HFFc6 (cell line): ENCODE results near the gene ADGRE3. TPM values are rescaled to one million over a fixed set of nuclear protein-coding genes. Genes with fewer than 3 reads are reported as not detected.
"Not testable (repeated sequence)": the region's sequence is repeated elsewhere in the genome, so short reads cannot be mapped to it uniquely, and the experiment has no call there.

Source experiments
- DNase-seq: peaks from one replicate; pipeline ENCODE4 v3.0.0-alpha.2; 2018
- H3K27ac Mint-ChIP-seq: 2 replicates; pipeline ENCODE4 v1.8.0; 2020; ENCODE audit warnings: mild to moderate bottlenecking, mixed read lengths
- H3K27me3 Mint-ChIP-seq: 2 replicates; pipeline ENCODE4 v1.8.0; 2021; ENCODE audit warnings: mild to moderate bottlenecking, moderate library complexity, mixed read lengths; ENCODE audit not compliant: insufficient read depth
- H3K36me3 Mint-ChIP-seq: 2 replicates; pipeline ENCODE4 v1.8.0; 2021; ENCODE audit warnings: low read depth, mixed read lengths
- H3K4me1 Mint-ChIP-seq: 2 replicates; pipeline ENCODE4 v1.8.0; 2020; ENCODE audit warnings: low read depth, mixed read lengths
- H3K4me3 Mint-ChIP-seq: 2 replicates; pipeline ENCODE4 v1.8.0; 2020; ENCODE audit warnings: mild to moderate bottlenecking, moderate library complexity, mixed read lengths
- H3K9me3 Mint-ChIP-seq: 2 replicates; pipeline ENCODE4 v1.8.0; 2020; ENCODE audit warnings: mild to moderate bottlenecking, mixed read lengths
- total RNA-seq, 6 experiments: library from RNA; stranded (reverse); fragmentation: NEBNext Ultra II Directional; extraction: Animal tissue kit (Norgen Biotek cat#: 25700); gene quantifications; 2 replicates in 1 of 6; 3 replicates in 5 of 6; pipeline ENCODE4 v1.2.3, GENCODE V29; 2021
- TF ChIP-seq, protein P1 (sequence below): fragments of 200-600 bp; sonication (generic); IDR thresholded peaks from 2 replicates; pipeline ENCODE4 v1.5.0; 2021; ENCODE audit warnings: antibody characterized with exemption, mild to moderate bottlenecking

The ADGRE3 gene
- total RNA-seq, 6 experiments from 2014 or later = not detected

DNA sequence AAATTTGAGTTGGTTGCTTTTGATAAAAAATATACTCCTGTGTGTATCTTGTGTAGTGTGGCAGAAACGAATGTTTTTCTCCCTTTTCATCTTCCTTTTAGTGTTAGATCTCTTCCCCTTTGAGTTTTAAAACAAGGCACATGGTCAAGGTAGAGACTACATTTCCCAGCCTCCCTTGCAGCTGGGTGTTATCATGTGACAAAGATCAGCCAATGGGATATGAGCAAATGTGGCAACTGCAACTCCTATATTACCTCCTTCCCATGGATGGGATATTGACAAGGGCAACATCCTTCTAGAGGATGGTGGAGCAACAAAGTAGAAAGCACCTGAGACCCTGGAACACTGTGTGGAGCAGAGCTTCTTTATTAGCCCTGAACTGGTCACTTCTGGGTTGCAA is 42.4 kb downstream of the ADGRE3 start:
- TF ChIP-seq, protein P1, sequence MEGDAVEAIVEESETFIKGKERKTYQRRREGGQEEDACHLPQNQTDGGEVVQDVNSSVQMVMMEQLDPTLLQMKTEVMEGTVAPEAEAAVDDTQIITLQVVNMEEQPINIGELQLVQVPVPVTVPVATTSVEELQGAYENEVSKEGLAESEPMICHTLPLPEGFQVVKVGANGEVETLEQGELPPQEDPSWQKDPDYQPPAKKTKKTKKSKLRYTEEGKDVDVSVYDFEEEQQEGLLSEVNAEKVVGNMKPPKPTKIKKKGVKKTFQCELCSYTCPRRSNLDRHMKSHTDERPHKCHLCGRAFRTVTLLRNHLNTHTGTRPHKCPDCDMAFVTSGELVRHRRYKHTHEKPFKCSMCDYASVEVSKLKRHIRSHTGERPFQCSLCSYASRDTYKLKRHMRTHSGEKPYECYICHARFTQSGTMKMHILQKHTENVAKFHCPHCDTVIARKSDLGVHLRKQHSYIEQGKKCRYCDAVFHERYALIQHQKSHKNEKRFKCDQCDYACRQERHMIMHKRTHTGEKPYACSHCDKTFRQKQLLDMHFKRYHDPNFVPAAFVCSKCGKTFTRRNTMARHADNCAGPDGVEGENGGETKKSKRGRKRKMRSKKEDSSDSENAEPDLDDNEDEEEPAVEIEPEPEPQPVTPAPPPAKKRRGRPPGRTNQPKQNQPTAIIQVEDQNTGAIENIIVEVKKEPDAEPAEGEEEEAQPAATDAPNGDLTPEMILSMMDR = no peak
- no peak overlapping the region for H3K4me3 Mint-ChIP-seq
- no peaks in the 10 kb centered on the region for H3K4me1 Mint-ChIP-seq
- H3K36me3 Mint-ChIP-seq = no peaks in the 10 kb centered on the region
- no peak overlapping the region for H3K27ac Mint-ChIP-seq
- peak; percentile 6 for DNase-seq
- no peaks in the 10 kb centered on the region; the same call in 1 of the 2 replicates for H3K9me3 Mint-ChIP-seq
- no peaks in the 10 kb centered on the region; the same call in 1 of the 2 replicates for H3K27me3 Mint-ChIP-seq

DNA sequence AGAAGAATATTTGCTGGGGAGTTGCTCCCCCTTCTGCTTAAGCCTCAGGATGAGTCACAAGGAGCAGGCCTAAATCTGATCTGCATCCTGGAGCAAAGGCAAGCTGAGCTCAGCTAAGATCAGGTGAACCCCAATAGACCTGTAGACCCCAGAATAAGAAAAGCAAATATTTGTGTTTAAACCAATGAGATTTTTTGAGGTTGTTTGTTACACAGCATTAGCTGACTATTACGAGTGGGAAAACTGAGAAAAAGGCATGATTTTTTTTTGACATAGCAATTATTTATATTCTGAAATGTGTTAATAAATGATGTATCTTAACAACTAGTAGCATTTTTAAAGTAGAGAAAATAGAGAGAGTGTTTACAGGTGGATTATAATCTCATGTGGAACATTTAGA is 45.1 kb downstream of the ADGRE3 start:
- Mint-ChIP-seq H3K9me3 (no peaks in the 10 kb centered on the region), H3K27me3 (no peaks in the 10 kb centered on the region; the same call in 1 of the 2 replicates), H3K4me1 (no peaks in the 10 kb centered on the region), H3K4me3 (no peak overlapping the region), H3K36me3 (no peaks in the 10 kb centered on the region), H3K27ac (no peak overlapping the region)
- TF ChIP-seq, protein P1 = no peak
- no peak for DNase-seq

DNA sequence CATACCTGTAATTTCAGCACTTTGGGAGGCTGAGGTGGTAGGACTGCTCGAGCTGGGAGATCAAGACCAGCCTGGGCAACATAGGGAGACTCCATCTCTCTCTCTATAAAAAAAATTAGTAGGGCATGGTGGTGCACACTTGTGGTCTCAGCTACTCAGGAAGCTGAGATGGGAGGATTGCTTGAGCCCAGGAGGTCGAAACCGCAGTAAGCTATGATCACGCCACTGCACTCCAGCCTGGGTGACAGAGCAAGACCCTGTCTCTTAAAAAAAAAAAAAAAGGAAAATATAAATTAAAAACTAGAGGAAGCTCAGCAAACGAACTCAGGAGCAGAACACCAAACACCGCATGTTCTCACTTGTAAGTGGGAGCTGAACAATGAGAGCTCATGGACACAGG is 50.2 kb downstream of the ADGRE3 start:
- H3K36me3 Mint-ChIP-seq, DNase-seq, H3K4me3 Mint-ChIP-seq, H3K27ac Mint-ChIP-seq, H3K27me3 Mint-ChIP-seq, H3K4me1 Mint-ChIP-seq, H3K9me3 Mint-ChIP-seq: not testable (repeated sequence)

DNA sequence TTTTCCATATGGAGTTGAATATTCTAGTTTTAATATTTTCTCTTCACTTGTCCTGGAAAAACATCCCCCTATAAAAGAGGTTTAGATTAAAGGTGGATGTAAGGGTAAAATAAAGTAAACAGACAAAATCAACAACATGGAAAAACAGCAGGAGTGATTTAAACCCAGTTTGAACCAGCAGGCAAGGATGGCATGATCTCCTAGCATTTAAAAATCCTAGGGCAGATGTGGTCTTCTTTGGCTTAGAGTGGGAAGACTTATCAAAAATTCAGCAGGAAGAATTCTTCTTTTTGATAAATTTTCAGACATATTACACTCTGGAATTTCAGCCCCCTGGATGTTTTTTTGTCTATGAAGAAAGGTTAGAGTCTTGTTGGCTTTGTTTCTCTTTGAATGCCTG is 55.2 kb downstream of the ADGRE3 start:
- H3K36me3 Mint-ChIP-seq = peaks cover 6% of the 10 kb centered on the region; the same call in 1 of the 2 replicates
- no peak overlapping the region for H3K4me3 Mint-ChIP-seq
- H3K27me3 Mint-ChIP-seq = peaks cover 8% of the 10 kb centered on the region
- H3K9me3 Mint-ChIP-seq = peaks cover 27% of the 10 kb centered on the region
- H3K4me1 Mint-ChIP-seq = no peaks in the 10 kb centered on the region
- TF ChIP-seq, protein P1 = no peak
- no peak for DNase-seq
- no peak overlapping the region for H3K27ac Mint-ChIP-seq

DNA sequence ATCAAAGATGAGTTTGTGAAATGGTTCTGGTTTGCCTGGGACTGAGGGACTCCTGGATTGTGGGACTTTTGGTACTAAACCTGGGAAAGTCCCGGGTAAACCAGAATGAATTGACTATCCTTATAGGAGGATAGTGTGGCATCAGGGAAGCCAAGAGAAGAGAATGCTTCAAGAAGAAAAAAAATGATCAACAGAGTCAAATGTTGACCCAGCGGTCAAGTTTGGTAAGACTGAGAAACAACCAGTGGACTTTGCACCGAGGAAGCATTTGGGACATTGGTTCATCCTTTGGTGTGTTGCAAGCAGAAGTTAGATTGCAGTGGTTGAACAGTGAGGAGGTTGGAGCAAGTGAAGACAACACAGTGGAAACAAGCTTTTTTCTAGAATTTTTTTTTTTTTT is 58.2 kb downstream of the ADGRE3 start:
- Mint-ChIP-seq H3K36me3 (peaks cover 6% of the 10 kb centered on the region; the same call in 1 of the 2 replicates), H3K4me3 (no peak overlapping the region), H3K27ac (no peak overlapping the region), H3K27me3 (peaks cover 1% of the 10 kb centered on the region; the same call in 1 of the 2 replicates), H3K4me1 (no peaks in the 10 kb centered on the region), H3K9me3 (peaks cover 27% of the 10 kb centered on the region)
- DNase-seq = no peak
- TF ChIP-seq, protein P1 = no peak

DNA sequence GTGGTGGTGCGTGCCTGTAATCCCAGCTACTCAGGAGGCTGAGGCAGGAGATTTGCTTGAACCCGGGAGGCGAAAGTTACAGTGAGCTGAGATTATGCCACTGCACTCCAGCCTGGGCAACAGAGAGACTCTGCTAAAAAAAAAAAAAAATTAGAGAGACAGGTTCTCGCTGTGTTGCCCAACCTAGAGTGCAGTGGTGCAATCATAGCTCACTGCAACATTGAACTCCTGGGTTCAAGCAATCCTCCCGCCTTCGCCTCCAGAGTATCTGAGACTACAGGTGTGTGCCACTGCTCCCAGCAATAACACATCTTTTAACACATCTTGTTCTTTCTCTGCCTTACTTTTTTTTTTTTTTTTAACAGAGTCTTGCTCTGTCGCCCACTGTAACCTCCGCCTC is 59.0 kb downstream of the ADGRE3 start:
- peaks cover 27% of the 10 kb centered on the region for H3K9me3 Mint-ChIP-seq
- H3K27ac Mint-ChIP-seq = no peak overlapping the region
- peaks cover 6% of the 10 kb centered on the region; the same call in 1 of the 2 replicates for H3K36me3 Mint-ChIP-seq

More for the DNA sequence above, 59.0 kb downstream of the ADGRE3 start:
- no peaks in the 10 kb centered on the region for H3K4me1 Mint-ChIP-seq
- DNase-seq = no peak
- TF ChIP-seq, protein P1 = no peak
- peaks cover 1% of the 10 kb centered on the region for H3K27me3 Mint-ChIP-seq
- H3K4me3 Mint-ChIP-seq = no peak overlapping the region
